ENCODE measurements around the gene MAST4. TPM values are rescaled to one million over a fixed set of nuclear protein-coding genes. Genes with fewer than 3 reads are reported as not detected.
"Not testable (repeated sequence)": the region's sequence is repeated elsewhere in the genome, so short reads cannot be mapped to it uniquely, and the experiment has no call there.

MAST4 gene
- polyA plus RNA-seq, 2 donors = 18.3 to 22.2 TPM

DNA sequence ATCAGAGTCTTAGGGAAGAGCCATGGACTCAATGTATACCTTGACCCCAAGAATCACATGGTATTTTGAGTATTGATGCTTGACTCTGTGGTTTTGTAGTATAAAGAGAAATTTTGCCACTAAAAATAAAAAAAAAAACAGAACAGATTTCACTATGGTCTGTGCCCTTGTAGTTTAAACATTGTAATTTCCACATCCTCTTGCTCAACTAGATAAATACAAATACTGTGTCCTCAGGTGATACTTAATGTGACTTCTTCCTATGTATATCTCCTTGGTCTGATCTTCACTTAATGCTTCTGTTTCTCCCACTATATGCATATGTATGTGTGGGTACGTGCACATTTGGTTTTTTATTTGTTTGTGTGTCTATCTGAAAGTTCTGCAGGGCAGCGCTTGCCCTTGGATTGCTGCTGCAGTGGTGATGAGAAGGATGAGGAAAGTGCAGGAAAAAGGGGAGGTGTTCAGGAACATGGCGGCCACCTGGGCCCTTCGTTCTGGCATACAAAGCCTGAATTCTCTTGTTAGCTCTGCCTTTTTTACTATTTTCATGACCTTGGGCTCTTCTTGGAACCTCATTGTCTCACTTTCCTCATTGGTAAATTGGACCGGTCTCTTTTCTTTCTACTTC lies 222.2 kb downstream of the MAST4 start:
- WGBS, 2 donors = 96 to 97% methylated on average over 5 of the region's 5 CpGs
- H3K27me3 ChIP-seq (ENCODE audit: control insufficient read depth in 1 of 2, insufficient read depth in 2 of 2, low read length in 2 of 2) = no peaks in the 10 kb centered on the region
- no peak overlapping the region for H3K4me3 ChIP-seq (ENCODE audit: low read depth in 1 of 2, low read length in 2 of 2)
- no peak overlapping the region for H3K27ac ChIP-seq (ENCODE audit: low read depth in 2 of 2, low read length in 1 of 2)
- H3K4me1 ChIP-seq (ENCODE audit: control insufficient read depth in 2 of 2, insufficient read depth in 2 of 2, low read length in 1 of 2) = no peaks in the 10 kb centered on the region
- H3K9me3 ChIP-seq (ENCODE audit: control insufficient read depth in 2 of 2, insufficient read depth in 1 of 2, low read depth in 1 of 2, low read length in 1 of 2) = no peaks in the 10 kb centered on the region
- H3K36me3 ChIP-seq (ENCODE audit: control insufficient read depth in 2 of 2, insufficient read depth in 2 of 2, low read length in 1 of 2) = no peaks in the 10 kb centered on the region

DNA sequence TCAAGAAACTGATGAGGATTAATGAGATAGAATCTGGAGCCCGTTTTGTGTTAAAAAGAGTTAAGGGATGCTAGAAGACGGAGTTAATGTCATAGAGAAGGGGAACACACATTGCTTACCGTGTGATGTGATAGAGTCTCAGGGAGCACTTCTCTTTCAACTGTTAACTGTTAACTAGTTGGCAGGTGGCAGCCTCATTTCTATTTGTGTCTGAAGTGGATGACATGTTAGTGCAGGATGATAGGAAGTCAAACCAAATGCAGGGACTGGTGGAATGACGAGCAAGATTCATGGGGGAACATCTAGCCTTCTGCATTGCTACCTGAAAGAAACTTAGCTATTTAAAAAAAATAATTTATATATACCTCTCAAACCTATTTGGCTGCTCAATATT lies 222.7 kb downstream of the MAST4 start:
- Histone ChIP-seq H3K27me3 (ENCODE audit: control insufficient read depth in 1 of 2, insufficient read depth in 2 of 2, low read length in 2 of 2) (no peaks in the 10 kb centered on the region), H3K4me1 (ENCODE audit: control insufficient read depth in 2 of 2, insufficient read depth in 2 of 2, low read length in 1 of 2) (no peaks in the 10 kb centered on the region), H3K4me3 (ENCODE audit: low read depth in 1 of 2, low read length in 2 of 2) (no peak overlapping the region), H3K36me3 (ENCODE audit: control insufficient read depth in 2 of 2, insufficient read depth in 2 of 2, low read length in 1 of 2) (no peaks in the 10 kb centered on the region), H3K27ac (ENCODE audit: low read depth in 2 of 2, low read length in 1 of 2) (no peak overlapping the region), H3K9me3 (ENCODE audit: control insufficient read depth in 2 of 2, insufficient read depth in 1 of 2, low read depth in 1 of 2, low read length in 1 of 2) (no peaks in the 10 kb centered on the region)
- 86 to 90% methylated on average over 4 of the region's 4 CpGs for WGBS, 2 donors

DNA sequence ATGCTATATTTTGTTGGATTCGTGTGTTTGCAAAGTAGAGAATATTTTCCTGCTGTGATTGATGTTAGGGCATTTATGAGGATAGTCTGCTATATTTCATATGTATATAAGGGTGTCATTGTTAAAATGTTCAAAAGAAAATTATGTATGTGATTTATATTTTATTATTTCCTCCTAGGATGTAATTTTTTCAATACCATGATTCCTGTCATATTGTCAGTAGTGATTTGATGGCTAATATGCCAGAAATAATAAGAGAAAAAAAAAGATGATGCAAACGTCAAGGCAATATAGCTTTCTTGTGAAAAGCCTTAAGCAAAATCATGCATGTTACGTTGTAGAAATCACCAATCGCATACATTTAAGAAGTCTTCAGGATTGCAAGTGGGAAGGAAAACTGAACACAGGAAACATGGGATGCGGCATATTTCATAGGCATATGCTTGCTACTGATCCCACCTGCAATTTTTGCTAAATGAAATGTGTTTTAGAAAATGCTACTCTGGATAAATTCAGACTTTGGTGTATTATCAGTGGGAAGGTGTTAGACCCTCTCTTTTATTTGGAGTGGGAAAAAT lies 224.5 kb downstream of the MAST4 start:
- H3K4me3 ChIP-seq (ENCODE audit: low read depth in 1 of 2, low read length in 2 of 2) = no peak overlapping the region
- H3K27ac ChIP-seq (ENCODE audit: low read depth in 2 of 2, low read length in 1 of 2) = no peak overlapping the region
- no peaks in the 10 kb centered on the region for H3K27me3 ChIP-seq (ENCODE audit: control insufficient read depth in 1 of 2, insufficient read depth in 2 of 2, low read length in 2 of 2)
- H3K9me3 ChIP-seq (ENCODE audit: control insufficient read depth in 2 of 2, insufficient read depth in 1 of 2, low read depth in 1 of 2, low read length in 1 of 2) = no peaks in the 10 kb centered on the region
- WGBS, 2 donors = 91 to 92% methylated on average over 5 of the region's 5 CpGs
- H3K36me3 ChIP-seq (ENCODE audit: control insufficient read depth in 2 of 2, insufficient read depth in 2 of 2, low read length in 1 of 2) = no peaks in the 10 kb centered on the region
- peaks cover 0 to 2% of the 10 kb centered on the region in 2 donors for H3K4me1 ChIP-seq (ENCODE audit: control insufficient read depth in 2 of 2, insufficient read depth in 2 of 2, low read length in 1 of 2)

DNA sequence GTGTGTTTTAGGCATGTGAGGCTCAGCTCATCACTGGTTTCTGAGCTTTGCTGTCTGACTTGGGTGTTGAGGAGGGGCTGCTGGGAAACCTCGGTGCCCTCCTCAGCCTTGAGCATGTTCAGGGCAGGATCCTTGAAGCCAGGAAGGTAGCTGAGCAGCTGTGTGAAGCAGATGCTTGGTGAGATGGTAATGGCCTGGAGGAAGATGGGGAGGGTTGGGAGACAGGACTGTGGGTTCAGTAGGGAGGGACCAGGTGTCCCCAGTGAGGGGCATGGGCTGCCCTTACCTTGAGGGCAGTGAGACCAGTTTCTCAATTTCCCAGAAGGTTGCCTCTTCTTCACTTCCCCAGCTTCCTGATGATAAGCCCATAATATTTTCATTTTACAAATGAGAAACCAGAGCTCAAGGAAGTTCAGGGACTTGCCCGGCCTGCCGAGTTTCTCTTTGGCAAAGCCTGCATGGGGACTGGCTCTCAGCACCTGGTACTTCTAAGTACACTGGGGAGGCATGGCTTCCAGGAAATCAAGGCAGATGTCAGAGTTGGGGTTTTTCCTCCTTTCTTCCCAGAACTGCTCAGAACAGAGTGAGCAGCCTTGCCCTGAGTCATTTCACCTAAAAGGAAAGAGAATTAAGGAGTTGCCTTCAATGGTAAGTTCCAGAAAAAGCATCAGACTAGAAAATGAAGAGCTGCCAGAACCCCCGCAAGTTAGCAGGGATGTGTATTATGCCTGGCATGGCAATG lies 225.7 kb downstream of the MAST4 start:
- H3K27me3 ChIP-seq (ENCODE audit: control insufficient read depth in 1 of 2, insufficient read depth in 2 of 2, low read length in 2 of 2) = no peaks in the 10 kb centered on the region
- no peak overlapping the region for H3K4me3 ChIP-seq (ENCODE audit: low read depth in 1 of 2, low read length in 2 of 2)
- no peaks in the 10 kb centered on the region for H3K9me3 ChIP-seq (ENCODE audit: control insufficient read depth in 2 of 2, insufficient read depth in 1 of 2, low read depth in 1 of 2, low read length in 1 of 2)
- peaks cover 0 to 2% of the 10 kb centered on the region in 2 donors for H3K4me1 ChIP-seq (ENCODE audit: control insufficient read depth in 2 of 2, insufficient read depth in 2 of 2, low read length in 1 of 2)
- 49 to 50% methylated on average over 4 of the region's 4 CpGs for WGBS, 2 donors
- no peaks in the 10 kb centered on the region for H3K36me3 ChIP-seq (ENCODE audit: control insufficient read depth in 2 of 2, insufficient read depth in 2 of 2, low read length in 1 of 2)
- H3K27ac ChIP-seq (ENCODE audit: low read depth in 2 of 2, low read length in 1 of 2) = peak overlapping the region in 1 of 2 donors; percentile 3

DNA sequence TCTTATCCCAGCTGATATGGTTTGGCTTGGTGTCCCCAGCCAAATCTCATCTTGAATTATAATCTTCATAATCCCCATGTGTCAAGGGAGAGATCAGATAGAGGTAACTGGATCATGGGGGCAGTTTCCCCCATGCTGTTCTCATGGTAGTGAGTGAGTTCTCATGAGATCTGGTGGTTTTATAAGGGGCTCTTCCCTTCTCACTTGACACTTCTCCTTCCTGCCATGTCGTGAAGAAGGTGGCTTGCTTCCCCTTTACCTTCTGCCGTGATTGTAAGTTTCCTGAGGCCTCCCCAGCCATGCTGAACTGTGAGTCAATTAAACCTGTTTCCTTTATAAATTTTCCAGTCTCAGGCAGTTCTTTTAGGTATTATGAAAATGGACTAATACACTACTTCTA lies 226.7 kb downstream of the MAST4 start:
- WGBS, 2 donors = 66 to 72% methylated on average over 2 of the region's 2 CpGs
- H3K27ac ChIP-seq (ENCODE audit: low read depth in 2 of 2, low read length in 1 of 2); H3K9me3 ChIP-seq (ENCODE audit: control insufficient read depth in 2 of 2, insufficient read depth in 1 of 2, low read depth in 1 of 2, low read length in 1 of 2); H3K4me3 ChIP-seq (ENCODE audit: low read depth in 1 of 2, low read length in 2 of 2); H3K4me1 ChIP-seq (ENCODE audit: control insufficient read depth in 2 of 2, insufficient read depth in 2 of 2, low read length in 1 of 2); H3K36me3 ChIP-seq (ENCODE audit: control insufficient read depth in 2 of 2, insufficient read depth in 2 of 2, low read length in 1 of 2); H3K27me3 ChIP-seq (ENCODE audit: control insufficient read depth in 1 of 2, insufficient read depth in 2 of 2, low read length in 2 of 2): not testable (repeated sequence)

DNA sequence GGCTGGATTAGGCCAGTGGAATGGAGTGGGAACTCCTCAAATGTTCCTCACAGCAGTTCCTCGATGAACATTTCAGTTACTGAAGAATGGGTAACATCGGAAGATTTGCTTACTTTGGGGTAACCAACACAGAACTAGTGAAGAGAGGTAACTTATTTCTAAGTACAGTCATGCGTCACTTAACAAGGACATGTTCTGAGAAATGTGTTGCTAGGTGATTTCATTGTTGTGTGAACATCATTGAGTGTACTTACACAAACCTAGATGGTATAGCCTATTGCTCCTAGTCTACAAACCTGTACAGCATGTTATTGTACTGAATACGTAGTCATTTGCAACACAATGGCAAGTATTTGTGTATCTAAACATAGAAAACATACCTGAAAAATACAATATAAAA lies 228.3 kb downstream of the MAST4 start:
- Histone ChIP-seq H3K4me3 (ENCODE audit: low read depth in 1 of 2, low read length in 2 of 2) (no peak overlapping the region), H3K9me3 (ENCODE audit: control insufficient read depth in 2 of 2, insufficient read depth in 1 of 2, low read depth in 1 of 2, low read length in 1 of 2) (no peaks in the 10 kb centered on the region), H3K27ac (ENCODE audit: low read depth in 2 of 2, low read length in 1 of 2) (no peak overlapping the region), H3K27me3 (ENCODE audit: control insufficient read depth in 1 of 2, insufficient read depth in 2 of 2, low read length in 2 of 2) (no peaks in the 10 kb centered on the region), H3K4me1 (ENCODE audit: control insufficient read depth in 2 of 2, insufficient read depth in 2 of 2, low read length in 1 of 2) (peaks cover 0 to 2% of the 10 kb centered on the region in 2 donors), H3K36me3 (ENCODE audit: control insufficient read depth in 2 of 2, insufficient read depth in 2 of 2, low read length in 1 of 2) (no peaks in the 10 kb centered on the region)
- 90 to 95% methylated on average over 4 of the region's 4 CpGs for WGBS, 2 donors

DNA sequence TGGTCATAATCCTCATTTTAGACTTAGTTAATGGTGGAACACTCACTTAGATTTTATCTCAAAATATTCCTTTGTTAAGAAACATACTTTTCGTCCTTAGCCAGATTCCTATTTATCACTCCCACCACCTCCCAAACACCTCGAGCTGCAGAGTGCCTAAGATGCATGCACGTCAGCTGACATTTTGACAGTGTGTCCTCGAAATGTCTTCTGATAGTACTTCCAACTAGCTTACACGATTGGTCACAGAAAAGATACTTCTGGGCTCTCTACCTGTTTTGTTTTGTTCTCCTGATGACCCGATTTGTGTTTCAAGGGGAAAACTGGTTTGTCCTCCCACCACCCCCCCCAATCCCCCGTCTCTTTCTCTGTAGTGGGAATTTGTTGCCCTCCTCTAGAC lies 230.1 kb downstream of the MAST4 start:
- Histone ChIP-seq H3K36me3 (ENCODE audit: control insufficient read depth in 2 of 2, insufficient read depth in 2 of 2, low read length in 1 of 2) (no peaks in the 10 kb centered on the region), H3K27ac (ENCODE audit: low read depth in 2 of 2, low read length in 1 of 2) (no peak overlapping the region), H3K4me1 (ENCODE audit: control insufficient read depth in 2 of 2, insufficient read depth in 2 of 2, low read length in 1 of 2) (peaks cover 0 to 2% of the 10 kb centered on the region in 2 donors), H3K27me3 (ENCODE audit: control insufficient read depth in 1 of 2, insufficient read depth in 2 of 2, low read length in 2 of 2) (no peaks in the 10 kb centered on the region), H3K9me3 (ENCODE audit: control insufficient read depth in 2 of 2, insufficient read depth in 1 of 2, low read depth in 1 of 2, low read length in 1 of 2) (no peaks in the 10 kb centered on the region), H3K4me3 (ENCODE audit: low read depth in 1 of 2, low read length in 2 of 2) (no peak overlapping the region)
- 80 to 88% methylated on average over 7 of the region's 7 CpGs for WGBS, 2 donors

DNA sequence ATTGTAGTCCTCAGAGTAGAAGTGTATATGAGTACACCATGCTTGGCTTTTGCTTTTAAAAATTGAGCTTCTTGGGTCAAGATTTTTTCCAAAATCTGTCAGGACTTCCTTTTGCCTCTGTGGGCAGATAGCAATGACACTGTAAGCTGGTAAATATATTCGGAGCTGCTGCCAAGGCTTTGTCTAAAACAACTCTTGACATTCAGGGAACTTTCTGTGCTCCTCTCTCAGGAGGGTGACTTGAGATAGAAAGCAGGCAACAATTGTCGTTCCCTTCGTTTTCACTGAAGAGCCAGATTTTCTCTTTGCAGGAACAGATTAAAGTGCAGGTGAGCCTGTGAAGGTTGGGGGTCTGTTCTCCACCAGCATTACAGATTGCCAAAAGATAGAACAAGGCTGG lies 230.5 kb downstream of the MAST4 start:
- WGBS, 2 donors = 79 to 85% methylated on average over 3 of the region's 3 CpGs
- H3K27ac ChIP-seq (ENCODE audit: low read depth in 2 of 2, low read length in 1 of 2) = no peak overlapping the region
- no peaks in the 10 kb centered on the region for H3K27me3 ChIP-seq (ENCODE audit: control insufficient read depth in 1 of 2, insufficient read depth in 2 of 2, low read length in 2 of 2)
- H3K9me3 ChIP-seq (ENCODE audit: control insufficient read depth in 2 of 2, insufficient read depth in 1 of 2, low read depth in 1 of 2, low read length in 1 of 2) = no peaks in the 10 kb centered on the region
- H3K4me3 ChIP-seq (ENCODE audit: low read depth in 1 of 2, low read length in 2 of 2) = no peak overlapping the region
- H3K4me1 ChIP-seq (ENCODE audit: control insufficient read depth in 2 of 2, insufficient read depth in 2 of 2, low read length in 1 of 2) = peaks cover 0 to 2% of the 10 kb centered on the region in 2 donors
- no peaks in the 10 kb centered on the region for H3K36me3 ChIP-seq (ENCODE audit: control insufficient read depth in 2 of 2, insufficient read depth in 2 of 2, low read length in 1 of 2)

DNA sequence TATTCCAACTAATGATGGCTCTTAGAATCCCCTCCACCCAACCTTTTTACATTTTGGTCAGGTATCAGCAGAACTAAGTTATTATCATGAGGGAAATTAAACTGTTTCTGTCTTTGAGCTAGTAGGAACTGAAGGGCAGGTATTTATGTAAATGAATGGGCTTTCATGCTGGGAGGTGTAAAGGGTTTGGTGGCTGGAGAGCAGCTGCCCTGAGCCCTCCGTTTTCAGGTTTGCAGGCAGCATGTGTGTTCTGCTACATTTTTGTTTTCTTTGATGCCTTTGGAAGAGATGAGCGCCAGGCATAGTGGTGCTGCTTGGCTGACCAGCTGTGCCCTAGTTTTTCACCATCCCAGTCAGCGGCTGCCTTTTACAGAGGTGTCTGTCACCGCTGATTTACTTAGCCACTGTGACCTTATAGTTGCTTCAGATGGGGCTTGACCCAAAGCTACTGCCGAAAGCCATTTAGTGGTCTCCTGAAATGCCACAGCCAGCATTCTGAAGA lies 231.9 kb downstream of the MAST4 start:
- Histone ChIP-seq H3K9me3 (ENCODE audit: control insufficient read depth in 2 of 2, insufficient read depth in 1 of 2, low read depth in 1 of 2, low read length in 1 of 2) (no peaks in the 10 kb centered on the region), H3K36me3 (ENCODE audit: control insufficient read depth in 2 of 2, insufficient read depth in 2 of 2, low read length in 1 of 2) (no peaks in the 10 kb centered on the region), H3K4me3 (ENCODE audit: low read depth in 1 of 2, low read length in 2 of 2) (peak overlapping the region; percentile 48 to 57), H3K27ac (ENCODE audit: low read depth in 2 of 2, low read length in 1 of 2) (peak overlapping the region in 1 of 2 donors; percentile 81), H3K4me1 (ENCODE audit: control insufficient read depth in 2 of 2, insufficient read depth in 2 of 2, low read length in 1 of 2) (peaks cover 0 to 2% of the 10 kb centered on the region in 2 donors), H3K27me3 (ENCODE audit: control insufficient read depth in 1 of 2, insufficient read depth in 2 of 2, low read length in 2 of 2) (no peaks in the 10 kb centered on the region)
- WGBS, 2 donors = 27 to 30% methylated on average over 5 of the region's 5 CpGs

All from esophagus (tissue), 2 donors.